Measurements from ENCODE around the gene KIR2DL3.

Gene KIR2DL3

GRCh38 chr19:54795758-54796157 is 57.4 kb downstream of the KIR2DL3 start:
- no peak for DNase-seq

Data from T-helper 1 cell (primary cell).